Stimulated activated naive CD8-positive, alpha-beta T cell treated with anti-CD3 and anti-CD28 coated beads, Interleukin-15, Interleukin-2, amounts not matched to agents 100 ng/mL and 50 ng/mL, for 24 hours (primary cell): ENCODE data around the gene OSBPL2.

Experiments
- H3K27ac Mint-ChIP-seq: one replicate; pipeline ENCODE4 v1.8.0; 2021; ENCODE audit warnings: mild to moderate bottlenecking, mixed read lengths
- H3K27me3 Mint-ChIP-seq: one replicate; pipeline ENCODE4 v1.8.0; 2021; ENCODE audit warnings: mixed read lengths
- H3K36me3 Mint-ChIP-seq: one replicate; pipeline ENCODE4 v1.8.0; 2021; ENCODE audit warnings: low read depth, mixed read lengths
- H3K4me1 Mint-ChIP-seq: one replicate; pipeline ENCODE4 v1.8.0; 2021; ENCODE audit warnings: low read depth, mixed read lengths
- H3K4me3 Mint-ChIP-seq: one replicate; pipeline ENCODE4 v1.8.0; 2021; ENCODE audit warnings: mild to moderate bottlenecking, mixed read lengths
- H3K9me3 Mint-ChIP-seq: one replicate; pipeline ENCODE4 v1.8.0; 2021; ENCODE audit warnings: mixed read lengths

Gene OSBPL2

GRCh38 chr20:62214067-62214466, 24.3 kb upstream of the OSBPL2 start:
- Mint-ChIP-seq H3K27ac (no peak overlapping the region), H3K27me3 (peaks cover 20% of the 10 kb centered on the region), H3K36me3 (no peaks in the 10 kb centered on the region), H3K4me3 (no peak overlapping the region), H3K4me1 (no peaks in the 10 kb centered on the region), H3K9me3 (no peaks in the 10 kb centered on the region)

- no peaks in the 10 kb centered on the region for H3K9me3 Mint-ChIP-seq
- no peaks in the 10 kb centered on the region for H3K4me1 Mint-ChIP-seq
- H3K4me3 Mint-ChIP-seq: no peak overlapping the region
- no peaks in the 10 kb centered on the region for H3K36me3 Mint-ChIP-seq
- H3K27me3 Mint-ChIP-seq: peaks cover 25% of the 10 kb centered on the region
- H3K27ac Mint-ChIP-seq: no peak overlapping the region
Observed at GRCh38 chr20:62215020-62215990, 23.0 kb upstream of the OSBPL2 start.

GRCh38 chr20:62215991-62216635, 22.2 kb upstream of the OSBPL2 start:
- no peaks in the 10 kb centered on the region for H3K36me3 Mint-ChIP-seq
- no peaks in the 10 kb centered on the region for H3K9me3 Mint-ChIP-seq
- H3K4me1 Mint-ChIP-seq: no peaks in the 10 kb centered on the region
- no peak overlapping the region for H3K4me3 Mint-ChIP-seq
- no peak overlapping the region for H3K27ac Mint-ChIP-seq
- peaks cover 28% of the 10 kb centered on the region for H3K27me3 Mint-ChIP-seq

GRCh38 chr20:62216636-62217566, 21.4 kb upstream of the OSBPL2 start:
- Mint-ChIP-seq H3K4me1 (no peaks in the 10 kb centered on the region), H3K27me3 (peaks cover 34% of the 10 kb centered on the region), H3K4me3 (no peak overlapping the region), H3K27ac (no peak overlapping the region), H3K36me3 (no peaks in the 10 kb centered on the region), H3K9me3 (no peaks in the 10 kb centered on the region)

- Mint-ChIP-seq H3K4me3 (no peak overlapping the region), H3K27ac (no peak overlapping the region), H3K27me3 (peaks cover 35% of the 10 kb centered on the region), H3K36me3 (no peaks in the 10 kb centered on the region), H3K4me1 (no peaks in the 10 kb centered on the region), H3K9me3 (no peaks in the 10 kb centered on the region)
Observed at GRCh38 chr20:62217913-62218773, 20.2 kb upstream of the OSBPL2 start.

- H3K4me1 Mint-ChIP-seq: no peaks in the 10 kb centered on the region
- no peak overlapping the region for H3K27ac Mint-ChIP-seq
- H3K27me3 Mint-ChIP-seq: peaks cover 36% of the 10 kb centered on the region
- H3K4me3 Mint-ChIP-seq: no peak overlapping the region
- no peaks in the 10 kb centered on the region for H3K36me3 Mint-ChIP-seq
- no peaks in the 10 kb centered on the region for H3K9me3 Mint-ChIP-seq
Observed at GRCh38 chr20:62219101-62219991, 19.0 kb upstream of the OSBPL2 start.

GRCh38 chr20:62219992-62220665, 18.2 kb upstream of the OSBPL2 start, which contains the start of gene HRH3:
Gene HRH3, minus strand, starts transcription at chr20:62220278. Its CDS starts 308 bp downstream, at chr20:62219970.
- H3K36me3 Mint-ChIP-seq: no peaks in the 10 kb centered on the region
- H3K4me1 Mint-ChIP-seq: no peaks in the 10 kb centered on the region
- no peaks in the 10 kb centered on the region for H3K9me3 Mint-ChIP-seq
- no peak within 1 kb of the TSS for H3K27ac Mint-ChIP-seq
- no peak within 1 kb of the TSS for H3K4me3 Mint-ChIP-seq
- peaks cover 38% of the 10 kb centered on the region for H3K27me3 Mint-ChIP-seq

- Mint-ChIP-seq H3K9me3 (no peaks in the 10 kb centered on the region), H3K4me3 (no peak overlapping the region), H3K27me3 (peaks cover 34% of the 10 kb centered on the region)
Observed at GRCh38 chr20:62220666-62221568, 17.4 kb upstream of the OSBPL2 start.

GRCh38 chr20:62222266-62222850, 16.0 kb upstream of the OSBPL2 start:
- H3K4me1 Mint-ChIP-seq: no peaks in the 10 kb centered on the region
- H3K36me3 Mint-ChIP-seq: no peaks in the 10 kb centered on the region
- H3K9me3 Mint-ChIP-seq: no peaks in the 10 kb centered on the region
- no peak overlapping the region for H3K27ac Mint-ChIP-seq
- peaks cover 39% of the 10 kb centered on the region for H3K27me3 Mint-ChIP-seq
- no peak overlapping the region for H3K4me3 Mint-ChIP-seq

More at GRCh38 chr20:62220666-62221568, 17.4 kb upstream of the OSBPL2 start:
- no peaks in the 10 kb centered on the region for H3K36me3 Mint-ChIP-seq
- no peak overlapping the region for H3K27ac Mint-ChIP-seq
- no peaks in the 10 kb centered on the region for H3K4me1 Mint-ChIP-seq

GRCh38 chr20:62222972-62223371, 15.3 kb upstream of the OSBPL2 start:
- Mint-ChIP-seq H3K27me3 (peaks cover 39% of the 10 kb centered on the region), H3K9me3 (no peaks in the 10 kb centered on the region), H3K36me3 (no peaks in the 10 kb centered on the region), H3K4me3 (no peak overlapping the region), H3K4me1 (no peaks in the 10 kb centered on the region), H3K27ac (no peak overlapping the region)

- H3K27me3 Mint-ChIP-seq: peaks cover 34% of the 10 kb centered on the region
- H3K27ac Mint-ChIP-seq: no peak overlapping the region
- H3K4me1 Mint-ChIP-seq: no peaks in the 10 kb centered on the region
Observed at GRCh38 chr20:62223571-62223970, 14.8 kb upstream of the OSBPL2 start.

More at GRCh38 chr20:62223571-62223970, 14.8 kb upstream of the OSBPL2 start:
- no peaks in the 10 kb centered on the region for H3K9me3 Mint-ChIP-seq
- no peaks in the 10 kb centered on the region for H3K36me3 Mint-ChIP-seq
- H3K4me3 Mint-ChIP-seq: no peak overlapping the region
